Measurements from ENCODE around the gene PVALB. TPM values are rescaled to one million over a fixed set of nuclear protein-coding genes. Genes with fewer than 3 reads are reported as not detected.

Gene PVALB
- total RNA-seq, 1 donor from 2014 or later: not detected

DNA sequence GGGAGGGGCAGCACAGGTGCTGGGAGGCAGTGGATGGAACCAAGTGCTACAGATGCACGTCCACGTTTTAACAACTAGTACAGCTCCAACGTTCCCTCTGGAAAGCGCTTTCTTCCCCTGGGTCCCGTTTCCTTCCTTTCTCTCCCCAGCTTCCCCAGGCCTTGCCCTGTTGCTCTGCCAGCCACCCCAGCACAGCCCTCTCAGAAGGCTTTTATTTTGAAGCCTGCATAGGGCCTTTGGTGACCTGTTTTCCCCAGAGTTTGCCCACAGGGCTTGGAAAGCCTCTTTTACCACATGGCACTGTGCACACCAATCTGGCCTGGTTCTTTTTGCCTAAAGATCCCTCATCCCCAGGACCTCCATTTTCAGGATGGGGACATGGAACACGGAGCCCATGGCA lies 30.1 kb upstream of the PVALB start:
- Mint-ChIP-seq H3K4me3 (ENCODE audit: unreplicated experiment) (no peak overlapping the region), H3K27me3 (ENCODE audit: unreplicated experiment) (peaks cover 70% of the 10 kb centered on the region), H3K4me1 (ENCODE audit: unreplicated experiment) (no peaks in the 10 kb centered on the region), H3K9me3 (ENCODE audit: unreplicated experiment) (no peaks in the 10 kb centered on the region), H3K27ac (ENCODE audit: unreplicated experiment) (no peak overlapping the region), H3K36me3 (ENCODE audit: unreplicated experiment) (no peaks in the 10 kb centered on the region)
- DNase-seq (ENCODE audit: extremely low spot score, unreplicated experiment): no peak
- TF ChIP-seq, protein P1, sequence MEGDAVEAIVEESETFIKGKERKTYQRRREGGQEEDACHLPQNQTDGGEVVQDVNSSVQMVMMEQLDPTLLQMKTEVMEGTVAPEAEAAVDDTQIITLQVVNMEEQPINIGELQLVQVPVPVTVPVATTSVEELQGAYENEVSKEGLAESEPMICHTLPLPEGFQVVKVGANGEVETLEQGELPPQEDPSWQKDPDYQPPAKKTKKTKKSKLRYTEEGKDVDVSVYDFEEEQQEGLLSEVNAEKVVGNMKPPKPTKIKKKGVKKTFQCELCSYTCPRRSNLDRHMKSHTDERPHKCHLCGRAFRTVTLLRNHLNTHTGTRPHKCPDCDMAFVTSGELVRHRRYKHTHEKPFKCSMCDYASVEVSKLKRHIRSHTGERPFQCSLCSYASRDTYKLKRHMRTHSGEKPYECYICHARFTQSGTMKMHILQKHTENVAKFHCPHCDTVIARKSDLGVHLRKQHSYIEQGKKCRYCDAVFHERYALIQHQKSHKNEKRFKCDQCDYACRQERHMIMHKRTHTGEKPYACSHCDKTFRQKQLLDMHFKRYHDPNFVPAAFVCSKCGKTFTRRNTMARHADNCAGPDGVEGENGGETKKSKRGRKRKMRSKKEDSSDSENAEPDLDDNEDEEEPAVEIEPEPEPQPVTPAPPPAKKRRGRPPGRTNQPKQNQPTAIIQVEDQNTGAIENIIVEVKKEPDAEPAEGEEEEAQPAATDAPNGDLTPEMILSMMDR (IDR thresholded peaks at IDR 0.05): no peak

DNA sequence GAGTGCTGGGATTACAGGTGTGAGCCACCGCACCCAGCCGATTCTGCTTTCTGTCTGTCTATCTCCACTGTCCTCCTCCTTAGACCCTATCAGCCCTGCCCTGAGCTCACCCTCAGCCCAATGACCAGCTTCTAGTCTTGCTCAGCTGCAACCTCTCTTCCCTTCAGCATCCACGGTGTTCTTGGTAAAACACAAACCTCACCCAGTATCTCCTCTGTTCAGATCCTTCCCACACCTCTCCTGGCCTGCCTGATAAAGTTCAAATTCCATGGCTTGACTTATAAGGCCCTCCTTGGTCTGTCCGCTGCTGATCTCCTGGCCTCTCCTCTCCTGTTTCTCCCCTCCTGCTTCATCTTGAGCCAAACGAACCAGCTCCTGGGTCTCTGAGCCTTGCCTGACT lies 29.4 kb upstream of the PVALB start:
- Mint-ChIP-seq H3K9me3 (ENCODE audit: unreplicated experiment) (no peaks in the 10 kb centered on the region), H3K4me1 (ENCODE audit: unreplicated experiment) (no peaks in the 10 kb centered on the region), H3K36me3 (ENCODE audit: unreplicated experiment) (no peaks in the 10 kb centered on the region), H3K27me3 (ENCODE audit: unreplicated experiment) (peaks cover 76% of the 10 kb centered on the region), H3K27ac (ENCODE audit: unreplicated experiment) (no peak overlapping the region), H3K4me3 (ENCODE audit: unreplicated experiment) (no peak overlapping the region)
- TF ChIP-seq, protein P1 (IDR thresholded peaks at IDR 0.05): no peak
- DNase-seq (ENCODE audit: extremely low spot score, unreplicated experiment): no peak

DNA sequence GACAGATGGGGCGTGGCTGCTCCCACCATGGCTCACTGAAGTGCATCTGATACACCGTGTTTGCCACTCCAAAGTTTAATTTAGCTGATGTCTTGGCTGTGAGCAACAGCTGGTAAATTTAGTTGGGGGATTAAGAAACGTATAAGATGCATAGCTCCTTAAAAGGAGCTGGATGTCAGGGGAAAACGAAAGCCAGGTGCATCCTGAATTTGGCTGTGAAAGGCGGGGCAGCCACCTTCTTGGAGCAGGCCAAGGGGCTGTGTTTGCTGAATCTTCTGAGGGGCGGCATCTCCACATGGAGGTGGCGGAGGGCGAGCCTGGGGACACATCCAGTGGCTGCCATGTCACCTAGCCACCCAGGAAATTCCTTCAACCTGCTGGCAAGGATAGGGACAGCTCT lies 23.3 kb upstream of the PVALB start:
- no peak for DNase-seq (ENCODE audit: extremely low spot score, unreplicated experiment)
- H3K27me3 Mint-ChIP-seq (ENCODE audit: unreplicated experiment): peaks cover 65% of the 10 kb centered on the region
- TF ChIP-seq, protein P1 (IDR thresholded peaks at IDR 0.05): no peak
- H3K4me3 Mint-ChIP-seq (ENCODE audit: unreplicated experiment): no peak overlapping the region
- H3K27ac Mint-ChIP-seq (ENCODE audit: unreplicated experiment): no peak overlapping the region
- no peaks in the 10 kb centered on the region for H3K4me1 Mint-ChIP-seq (ENCODE audit: unreplicated experiment)
- H3K9me3 Mint-ChIP-seq (ENCODE audit: unreplicated experiment): no peaks in the 10 kb centered on the region
- H3K36me3 Mint-ChIP-seq (ENCODE audit: unreplicated experiment): no peaks in the 10 kb centered on the region

DNA sequence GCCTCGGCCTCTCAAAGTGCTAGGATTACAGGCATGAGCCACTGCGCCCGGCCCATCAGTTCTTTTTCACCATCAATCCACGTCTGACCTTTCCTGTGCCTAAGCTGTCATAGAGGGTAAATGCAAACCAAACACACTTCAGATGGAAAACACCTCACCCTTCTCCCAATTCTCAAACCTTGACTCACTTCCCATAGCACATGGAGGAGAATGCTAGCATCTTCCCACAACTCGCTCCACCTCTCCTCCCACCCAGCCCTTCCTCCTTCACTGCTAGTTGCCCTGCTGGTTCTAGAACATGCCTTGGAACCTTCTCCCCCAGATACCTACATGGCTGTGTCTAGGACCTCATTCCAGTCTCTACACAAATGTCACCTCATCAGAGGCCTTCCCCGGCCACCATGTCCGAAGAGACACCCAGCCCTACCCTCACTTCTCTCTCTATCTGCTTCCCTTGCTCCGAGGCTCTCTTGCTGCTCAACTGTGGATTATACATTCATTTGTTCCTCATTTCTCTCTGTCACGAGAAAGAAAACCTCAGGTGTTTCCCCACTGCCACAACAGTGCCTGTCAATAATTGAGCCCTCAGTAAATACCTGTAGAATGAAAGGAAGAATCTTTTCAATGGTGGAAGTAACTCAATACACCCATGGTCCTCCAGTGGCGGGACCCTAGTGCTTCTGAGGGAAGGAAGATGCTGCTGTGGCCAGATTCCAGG lies 22.7 kb upstream of the PVALB start:
- Mint-ChIP-seq H3K27ac (ENCODE audit: unreplicated experiment) (no peak overlapping the region), H3K36me3 (ENCODE audit: unreplicated experiment) (no peaks in the 10 kb centered on the region), H3K4me3 (ENCODE audit: unreplicated experiment) (no peak overlapping the region), H3K9me3 (ENCODE audit: unreplicated experiment) (no peaks in the 10 kb centered on the region), H3K27me3 (ENCODE audit: unreplicated experiment) (peaks cover 62% of the 10 kb centered on the region), H3K4me1 (ENCODE audit: unreplicated experiment) (no peaks in the 10 kb centered on the region)
- DNase-seq (ENCODE audit: extremely low spot score, unreplicated experiment): no peak
- TF ChIP-seq, protein P1 (IDR thresholded peaks at IDR 0.05): no peak

DNA sequence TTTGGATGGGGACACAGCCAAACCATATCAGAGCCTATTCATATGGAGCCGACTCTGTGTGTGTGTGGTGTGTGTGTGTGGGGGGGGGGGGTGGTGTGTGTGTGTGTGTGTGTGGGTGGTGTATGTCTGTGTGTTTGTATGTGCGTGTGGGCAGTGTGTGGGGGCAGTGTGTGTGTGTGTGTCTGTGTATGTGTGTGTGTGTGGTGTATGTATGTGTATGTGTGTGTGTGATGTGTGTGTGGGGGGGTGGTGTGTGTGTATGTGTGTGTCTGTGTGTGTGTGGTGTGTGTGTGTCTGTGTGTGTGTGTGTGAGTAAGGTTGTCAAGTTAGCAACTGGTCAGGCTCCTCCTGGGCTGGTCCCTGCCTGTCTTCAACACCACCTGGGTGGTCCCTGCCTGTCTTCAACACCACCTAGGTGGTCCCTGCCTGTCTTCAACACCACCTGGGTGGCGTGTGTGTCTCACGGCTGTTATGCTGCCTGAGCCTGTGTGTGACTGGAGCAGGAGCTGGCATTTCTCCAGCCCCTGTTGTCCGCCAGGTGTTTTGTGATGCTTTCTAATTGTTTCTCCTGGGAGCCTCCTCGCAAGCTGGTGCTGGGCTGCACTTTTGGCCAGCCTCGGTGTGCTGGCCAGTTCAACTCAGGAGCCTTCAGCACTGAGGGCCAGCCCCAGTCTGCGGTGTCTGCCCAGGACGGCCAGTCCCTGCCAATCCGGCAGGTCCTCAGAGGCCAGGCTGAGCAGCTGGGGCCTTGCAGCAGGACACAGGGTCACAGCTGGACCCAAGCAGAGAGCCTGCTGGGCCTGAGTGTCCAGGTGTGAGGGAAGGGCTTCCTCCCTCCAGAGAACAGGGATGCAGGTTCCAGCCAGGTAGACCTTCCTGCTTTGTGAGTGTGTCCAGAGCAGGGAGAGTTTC lies 21.5 kb upstream of the PVALB start:
- no peak overlapping the region for H3K27ac Mint-ChIP-seq (ENCODE audit: unreplicated experiment)
- TF ChIP-seq, protein P1 (IDR thresholded peaks at IDR 0.05): no peak
- H3K4me3 Mint-ChIP-seq (ENCODE audit: unreplicated experiment): no peak overlapping the region
- no peaks in the 10 kb centered on the region for H3K9me3 Mint-ChIP-seq (ENCODE audit: unreplicated experiment)
- no peak for DNase-seq (ENCODE audit: extremely low spot score, unreplicated experiment)
- no peaks in the 10 kb centered on the region for H3K36me3 Mint-ChIP-seq (ENCODE audit: unreplicated experiment)
- no peaks in the 10 kb centered on the region for H3K4me1 Mint-ChIP-seq (ENCODE audit: unreplicated experiment)
- H3K27me3 Mint-ChIP-seq (ENCODE audit: unreplicated experiment): peaks cover 57% of the 10 kb centered on the region
